Loucy (cell line): ENCODE results near the gene QSOX1.

Experiments used
- H2AFZ ChIP-seq: fragments of 200-600 bp; sonication (generic); 2 replicates; pipeline ENCODE4 v1.6.0; 2016; ENCODE audit warnings: antibody characterized with exemption, mild to moderate bottlenecking, low read length, moderate library complexity
- H3F3A ChIP-seq: fragments of 200-600 bp; 2 replicates; pipeline ENCODE4 v1.6.0; 2016; ENCODE audit warnings: antibody characterized with exemption, low read depth, mild to moderate bottlenecking
- H3K27me3 ChIP-seq: fragments of 200-600 bp; sonication (generic); 2 replicates; pipeline ENCODE4 v1.6.1; 2014; ENCODE audit warnings: low read length, mild to moderate bottlenecking; ENCODE audit not compliant: insufficient read depth, poor library complexity, severe bottlenecking
- H3K36me3 ChIP-seq: fragments of 200-600 bp; sonication (generic); 2 replicates; pipeline ENCODE4 v1.6.1; 2016; ENCODE audit warnings: low read length; ENCODE audit not compliant: insufficient read depth
- H3K4me1 ChIP-seq: fragments of 200-600 bp; sonication (generic); 2 replicates; pipeline ENCODE4 v1.5.1; 2014; ENCODE audit warnings: low read length, mild to moderate bottlenecking; ENCODE audit not compliant: insufficient read depth, poor library complexity, severe bottlenecking
- H3K4me2 ChIP-seq: fragments of 200-600 bp; sonication (generic); 2 replicates; pipeline ENCODE4 v1.6.0; 2014; ENCODE audit warnings: antibody characterized with exemption, low read length, low read depth, mild to moderate bottlenecking; ENCODE audit not compliant: poor library complexity, severe bottlenecking
- H3K4me3 ChIP-seq: fragments of 200-600 bp; sonication (generic); 2 replicates; pipeline ENCODE4 v1.5.1; 2014; ENCODE audit warnings: low read length, mild to moderate bottlenecking, mixed read lengths; ENCODE audit not compliant: poor library complexity, severe bottlenecking
- H3K79me2 ChIP-seq: fragments of 200-600 bp; sonication (generic); 2 replicates; pipeline ENCODE4 v1.6.1; 2014; ENCODE audit warnings: low read length; ENCODE audit not compliant: insufficient read depth
- H3K9ac ChIP-seq: fragments of 200-600 bp; sonication (generic); 2 replicates; pipeline ENCODE4 v1.6.0; 2014; ENCODE audit warnings: mild to moderate bottlenecking, low read depth, low read length, moderate library complexity; ENCODE audit not compliant: poor library complexity, severe bottlenecking
- H3K9me2 ChIP-seq: fragments of 200-600 bp; sonication (generic); replicated peaks from 2 replicates; pipeline ENCODE4 v1.6.1; 2016; ENCODE audit warnings: low read depth, low read length, mixed read lengths
- H3K9me3 ChIP-seq: fragments of 200-600 bp; sonication (generic); 2 replicates; pipeline ENCODE4 v1.6.1; 2014; ENCODE audit warnings: mild to moderate bottlenecking, antibody characterized with exemption, low read length, low read depth; ENCODE audit not compliant: insufficient read depth
- H4K20me1 ChIP-seq: fragments of 200-600 bp; sonication (generic); 2 replicates; pipeline ENCODE4 v1.6.0; 2014; ENCODE audit warnings: antibody characterized with exemption, low read length, mild to moderate bottlenecking; ENCODE audit not compliant: insufficient read depth, poor library complexity, severe bottlenecking
- CTCF ChIP-seq: fragments of 200-600 bp; sonication (generic); conservative IDR thresholded peaks from 2 replicates; pipeline ENCODE4 v1.5.1; 2014; ENCODE audit warnings: mild to moderate bottlenecking, antibody characterized with exemption, low read length
- EZH2phosphoT487 ChIP-seq: fragments of 200-600 bp; IDR thresholded peaks from 2 replicates; pipeline ENCODE4 v1.6.1; 2018; ENCODE audit warnings: antibody characterized with exemption, mild to moderate bottlenecking, moderate library complexity, borderline replicate concordance

The QSOX1 gene

GRCh38 chr1:180232521-180233043, 77.9 kb downstream of the QSOX1 start:
- Histone ChIP-seq H3K9ac (no peak overlapping the region), H3F3A (no peaks in the 10 kb centered on the region), H3K4me3 (no peak overlapping the region), H3K27me3 (no peaks in the 10 kb centered on the region), H3K4me1 (no peaks in the 10 kb centered on the region), H2AFZ (no peak overlapping the region), H3K9me3 (no peaks in the 10 kb centered on the region), H3K9me2 (no peaks in the 10 kb centered on the region), H3K79me2 (no peaks in the 10 kb centered on the region), H3K36me3 (no peaks in the 10 kb centered on the region), H3K4me2 (no peak overlapping the region), H4K20me1 (no peaks in the 10 kb centered on the region)
- no peak for TF ChIP-seq EZH2phosphoT487
- TF ChIP-seq CTCF, result no peak

GRCh38 chr1:180233191-180234011, 78.7 kb downstream of the QSOX1 start:
- Histone ChIP-seq H2AFZ (no peak overlapping the region), H3K9me3 (no peaks in the 10 kb centered on the region), H3K4me3 (no peak overlapping the region), H3K4me2 (no peak overlapping the region), H3K36me3 (no peaks in the 10 kb centered on the region), H3F3A (no peaks in the 10 kb centered on the region), H4K20me1 (no peaks in the 10 kb centered on the region), H3K27me3 (no peaks in the 10 kb centered on the region), H3K9me2 (no peaks in the 10 kb centered on the region), H3K4me1 (no peaks in the 10 kb centered on the region), H3K79me2 (no peaks in the 10 kb centered on the region), H3K9ac (no peak overlapping the region)
- no peak for TF ChIP-seq CTCF
- TF ChIP-seq EZH2phosphoT487, result no peak

GRCh38 chr1:180234369-180235076, 79.9 kb downstream of the QSOX1 start:
- H2AFZ ChIP-seq, result no peak overlapping the region
- H3K4me1 ChIP-seq, result no peaks in the 10 kb centered on the region
- H3K36me3 ChIP-seq, result no peaks in the 10 kb centered on the region
- no peak overlapping the region for H3K9ac ChIP-seq
- no peaks in the 10 kb centered on the region for H3K27me3 ChIP-seq
- H3K79me2 ChIP-seq, result no peaks in the 10 kb centered on the region
- no peaks in the 10 kb centered on the region for H4K20me1 ChIP-seq
- no peaks in the 10 kb centered on the region for H3K9me3 ChIP-seq
- TF ChIP-seq CTCF (no peak), EZH2phosphoT487 (no peak)
- no peak overlapping the region for H3K4me3 ChIP-seq
- no peak overlapping the region for H3K4me2 ChIP-seq
- H3K9me2 ChIP-seq, result no peaks in the 10 kb centered on the region
- no peaks in the 10 kb centered on the region for H3F3A ChIP-seq
